HCT116 (cell line): ENCODE measurements around the gene CHRNB1. TPM values are rescaled to one million over a fixed set of nuclear protein-coding genes. Genes with fewer than 3 reads are reported as not detected.

Experiments
- ATAC-seq: fragments of 200-7000 bp; cut with Tn5 transposase; 2 replicates; pipeline ENCODE4 v1.9.1; 2020; ENCODE audit warnings: mild to moderate bottlenecking, moderate library complexity
- BruUV-seq: library from RNA; stranded (reverse); fragments of 400-500 nt; replicated peaks from 2 replicates; lab custom pipeline; 2021; lab: Mats Ljungman, UMichigan
- CTCF ChIA-PET: fragments of 300-600 bp; sonication (Branson Sonifier 250); formaldehyde crosslinking; loops from one replicate; lab custom pipeline; 2021; ENCODE audit warnings: antibody characterized with exemption; lab: Charles Lee
- POLR2A ChIA-PET: fragments of 300-600, 350-600 bp; sonication (Branson Sonifier 250); formaldehyde crosslinking; loops from one replicate; lab custom pipeline; 2021; ENCODE audit warnings: antibody characterized with exemption; lab: Charles Lee
- RAD21 ChIA-PET, 2 experiments: fragments of 300-600 bp; sonication (Branson Sonifier 250); formaldehyde crosslinking; loops; one replicate each; lab custom pipeline; 2023; ENCODE audit warnings: low total read pairs in 2 of 2; ENCODE audit not compliant: uncharacterized antibody in 2 of 2, unreplicated experiment in 2 of 2, low non-redundant PET in 1 of 2; lab: Charles Lee
- DNase-seq: peaks from one replicate; pipeline ENCODE4 v3.0.0-alpha.2; 2010; ENCODE audit warnings: low read depth, low spot score
- H2AFZ ChIP-seq: fragments of 200-600 bp; shearing (Covaris generic), sonication (generic); 2 replicates; pipeline ENCODE4 v1.6.1; 2017; ENCODE audit warnings: low read depth, mixed run types, mixed read lengths, antibody characterized with exemption, low read length; ENCODE audit not compliant: poor library complexity, severe bottlenecking
- H3K27ac ChIP-seq: 2 replicates; pipeline ENCODE4 v1.5.1; 2012; ENCODE audit warnings: low read depth, low read length
- H3K27me3 ChIP-seq: fragments of 200-600 bp; sonication (generic); 2 replicates; pipeline ENCODE4 v1.6.1; 2016; ENCODE audit warnings: mixed run types, low read length, mixed read lengths; ENCODE audit not compliant: insufficient read depth
- H3K36me3 ChIP-seq, 2 experiments: fragments of 200-500 bp in 1 of 2; fragments of 200-600 bp in 1 of 2; sonication (Bioruptor generic) in 1 of 2; sonication (generic) in 1 of 2; 2 replicates each; pipeline versions ENCODE4 v1.5.1 to v1.6.1; 2014 to 2016; ENCODE audit warnings: low read length in 2 of 2, inconsistent platforms in 1 of 2, mixed read lengths in 1 of 2, mixed run types in 1 of 2; ENCODE audit not compliant: insufficient read depth in 2 of 2, control insufficient read depth in 1 of 2
- H3K4me1 ChIP-seq, 2 experiments: fragments of 200-600 bp in 1 of 2; sonication (generic) in 1 of 2; 2 replicates each; pipeline versions ENCODE4 v1.5.1 to v1.6.1; 2012 to 2017; ENCODE audit warnings: low read length in 2 of 2, inconsistent platforms in 1 of 2, mild to moderate bottlenecking in 1 of 2, mixed read lengths in 1 of 2, mixed run types in 1 of 2, moderate library complexity in 1 of 2; ENCODE audit not compliant: insufficient read depth in 2 of 2, control insufficient read depth in 1 of 2
- H3K4me2 ChIP-seq: fragments of 200-600 bp; sonication (generic); 2 replicates; pipeline ENCODE4 v1.6.1; 2017; ENCODE audit warnings: mixed run types, low read length, mixed read lengths
- H3K4me3 ChIP-seq, 2 experiments: fragments of 200-600 bp in 1 of 2; sonication (generic) in 1 of 2; replicated peaks in 1 of 2; 2 replicates each; pipeline ENCODE4 v1.5.1; 2011 to 2016; ENCODE audit warnings: low read length in 2 of 2, control low read depth in 1 of 2, low read depth in 1 of 2, mild to moderate bottlenecking in 1 of 2, mixed read lengths in 1 of 2, mixed run types in 1 of 2
- H3K79me2 ChIP-seq: fragments of 200-600 bp; sonication (generic); 2 replicates; pipeline ENCODE4 v1.6.1; 2017; ENCODE audit warnings: mild to moderate bottlenecking, mixed run types, low read length, moderate library complexity, mixed read lengths; ENCODE audit not compliant: insufficient read depth
- H3K9ac ChIP-seq: fragments of 200-600 bp; sonication (generic); 2 replicates; pipeline ENCODE4 v1.6.1; 2016; ENCODE audit warnings: low read length, mixed read lengths
- H3K9me2 ChIP-seq: fragments of 200-600 bp; sonication (generic), shearing (Covaris generic); 2 replicates; pipeline ENCODE4 v1.6.1; 2017; ENCODE audit warnings: mixed run types, mild to moderate bottlenecking, moderate library complexity; ENCODE audit not compliant: insufficient read depth
- H3K9me3 ChIP-seq, 2 experiments: fragments of 200-500 bp in 1 of 2; fragments of 200-600 bp in 1 of 2; sonication (Bioruptor generic) in 1 of 2; sonication (generic) in 1 of 2; 2 replicates each; pipeline ENCODE4 v1.6.1; 2014 to 2017; ENCODE audit warnings: low read length in 2 of 2, mixed read lengths in 2 of 2, inconsistent platforms in 1 of 2, low read depth in 1 of 2, mild to moderate bottlenecking in 1 of 2, mixed run types in 1 of 2, moderate library complexity in 1 of 2; ENCODE audit not compliant: control insufficient read depth in 1 of 2, insufficient read depth in 1 of 2
- H4K20me1 ChIP-seq: fragments of 200-600 bp; sonication (generic), shearing (Covaris generic); 2 replicates; pipeline ENCODE4 v1.6.1; 2017; ENCODE audit warnings: mixed run types, mild to moderate bottlenecking, moderate library complexity; ENCODE audit not compliant: insufficient read depth
- ATF3 ChIP-seq: IDR thresholded peaks from 2 replicates; pipeline ENCODE4 v1.6.1; 2012
- CBX3 ChIP-seq: IDR thresholded peaks from 2 replicates; pipeline ENCODE4 v1.6.1; 2012; ENCODE audit warnings: low read depth
- CEBPB ChIP-seq: IDR thresholded peaks from 2 replicates; pipeline ENCODE4 v1.6.1; 2012; ENCODE audit warnings: low read depth
- POLR2A ChIP-seq: IDR thresholded peaks from 2 replicates; pipeline ENCODE4 v1.7.0; 2011; ENCODE audit warnings: borderline replicate concordance; ENCODE audit not compliant: insufficient read depth, insufficient read length; ENCODE audit errors: extremely low read depth
- POLR2AphosphoS5 ChIP-seq: IDR thresholded peaks from 2 replicates; pipeline ENCODE4 v1.6.1; 2011; ENCODE audit warnings: mild to moderate bottlenecking, low read depth, low read length, moderate library complexity
- REST ChIP-seq: IDR thresholded peaks from 2 replicates; pipeline ENCODE4 v1.6.1; 2012; ENCODE audit warnings: low read depth
- YY1 ChIP-seq: IDR thresholded peaks from 2 replicates; pipeline ENCODE4 v1.6.1; 2011; ENCODE audit warnings: low read length, low read depth, moderate library complexity, mild to moderate bottlenecking; ENCODE audit not compliant: insufficient replicate concordance; ENCODE audit errors: extremely low read depth
- ZBTB33 ChIP-seq: IDR thresholded peaks from 2 replicates; pipeline ENCODE4 v1.6.1; 2011; ENCODE audit warnings: mild to moderate bottlenecking, low read length, moderate library complexity; ENCODE audit not compliant: insufficient replicate concordance; ENCODE audit errors: extremely low read depth
- ZNF274 ChIP-seq: fragments of 200-500 bp; sonication (Bioruptor generic); IDR thresholded peaks from 2 replicates; pipeline ENCODE4 v1.6.1; 2014; ENCODE audit warnings: mild to moderate bottlenecking, low read depth, low read length, inconsistent platforms
- intact Hi-C: fragments of 100-400 bp; cut with micrococcal nuclease; formaldehyde crosslinking; loops from 2 replicates; pipeline ENCODE4 v1.10.0; 2022
- total RNA-seq: library from RNA; stranded (reverse); gene quantifications from one replicate; pipeline ENCODE4 v1.2.1, GENCODE V29; 2021; ENCODE audit not compliant: unreplicated experiment

CHRNB1 gene
- total RNA-seq, 1 experiment from 2014 or later = 10.4 TPM

- no TSS peak for BruUV-seq
- Histone ChIP-seq H3K9me2 (no peaks in the 10 kb centered on the region), H3K4me1 (peaks cover 0 to 5% of the 10 kb centered on the region in 2 experiments; a peak in 1 of 4 replicates), H3K36me3 (no peaks in the 10 kb centered on the region; a peak in 2 of 4 replicates), H3K4me2 (no peak overlapping the region), H3K27me3 (no peaks in the 10 kb centered on the region), H3K79me2 (peaks cover 4% of the 10 kb centered on the region; the same call in 1 of the 2 replicates), H3K9me3 (no peaks in the 10 kb centered on the region), H3K27ac (no peak overlapping the region), H4K20me1 (no peaks in the 10 kb centered on the region), H2AFZ (no peak overlapping the region), H3K9ac (no peak overlapping the region), H3K4me3 (no peak overlapping the region)
- TF ChIP-seq POLR2AphosphoS5 (no peak), ZBTB33 (no peak), REST (no peak), CEBPB (no peak), ZNF274 (no peak), POLR2A (no peak), CBX3 (no peak), ATF3 (no peak), YY1 (no peak)
- no peak for DNase-seq
- RAD21 ChIA-PET = no interaction called here
- CTCF ChIA-PET = no interaction called here
- intact Hi-C loops = no loop called here
- no peak for ATAC-seq
- POLR2A ChIA-PET = interaction anchor here (1.0 kb wide), 1 partner anchor 63 kb away, joined by 3 read pairs; the partner anchor contains the start of gene TMEM256
These were observed 21.9 kb downstream of the CHRNB1 start for GRCh38 chr17:7466639-7467341.
